ENCODE data around the gene LEKR1.

DNA sequence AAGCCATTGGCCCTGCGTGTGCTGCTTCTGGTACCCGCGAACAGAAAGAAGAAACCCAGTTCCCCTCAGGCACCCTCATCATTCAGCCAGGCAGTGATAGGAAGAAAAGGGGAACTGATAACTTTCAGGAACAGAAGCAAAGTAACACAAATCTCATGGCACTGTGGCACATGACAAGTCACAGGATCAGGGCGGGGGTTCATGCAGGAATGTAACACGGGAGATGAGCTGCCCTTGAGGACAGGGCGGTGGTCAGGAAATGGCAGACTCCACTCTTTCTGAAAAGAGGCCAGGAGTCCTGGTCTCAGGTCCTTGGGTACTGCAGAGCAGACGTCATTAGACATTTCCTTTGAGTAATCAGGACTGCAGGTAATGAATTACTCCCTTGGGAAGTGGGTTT lies 238.2 kb downstream of the LEKR1 start:
- TF ChIP-seq, protein P1, sequence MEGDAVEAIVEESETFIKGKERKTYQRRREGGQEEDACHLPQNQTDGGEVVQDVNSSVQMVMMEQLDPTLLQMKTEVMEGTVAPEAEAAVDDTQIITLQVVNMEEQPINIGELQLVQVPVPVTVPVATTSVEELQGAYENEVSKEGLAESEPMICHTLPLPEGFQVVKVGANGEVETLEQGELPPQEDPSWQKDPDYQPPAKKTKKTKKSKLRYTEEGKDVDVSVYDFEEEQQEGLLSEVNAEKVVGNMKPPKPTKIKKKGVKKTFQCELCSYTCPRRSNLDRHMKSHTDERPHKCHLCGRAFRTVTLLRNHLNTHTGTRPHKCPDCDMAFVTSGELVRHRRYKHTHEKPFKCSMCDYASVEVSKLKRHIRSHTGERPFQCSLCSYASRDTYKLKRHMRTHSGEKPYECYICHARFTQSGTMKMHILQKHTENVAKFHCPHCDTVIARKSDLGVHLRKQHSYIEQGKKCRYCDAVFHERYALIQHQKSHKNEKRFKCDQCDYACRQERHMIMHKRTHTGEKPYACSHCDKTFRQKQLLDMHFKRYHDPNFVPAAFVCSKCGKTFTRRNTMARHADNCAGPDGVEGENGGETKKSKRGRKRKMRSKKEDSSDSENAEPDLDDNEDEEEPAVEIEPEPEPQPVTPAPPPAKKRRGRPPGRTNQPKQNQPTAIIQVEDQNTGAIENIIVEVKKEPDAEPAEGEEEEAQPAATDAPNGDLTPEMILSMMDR (IDR thresholded peaks at IDR 0.05) = no peak
- no peak for TF ChIP-seq ZFX (IDR thresholded peaks at IDR 0.05; ENCODE audit: borderline replicate concordance)

Measured in 22Rv1 (cell line).